A204.1 (cell line): ENCODE data around the gene MAT1A.
A peak's percentile ranks its signal among the peaks of the same experiment; 100 is the strongest.
"Not testable (repeated sequence)": the region's sequence is repeated elsewhere in the genome, so short reads cannot be mapped to it uniquely, and the experiment has no call there.

Experiments
- FAIRE-seq: peaks from 2 replicates; lab custom pipeline; 2012; peaks lifted over from hg19 to GRCh38; lab: Jason Lieb, UNC

The MAT1A gene

GRCh38 chr10:80264081-80265056 is 25.1 kb downstream of the MAT1A start:
- no peak for FAIRE-seq

GRCh38 chr10:80261316-80262030 is 28.0 kb downstream of the MAT1A start:
- FAIRE-seq, result no peak

DNA sequence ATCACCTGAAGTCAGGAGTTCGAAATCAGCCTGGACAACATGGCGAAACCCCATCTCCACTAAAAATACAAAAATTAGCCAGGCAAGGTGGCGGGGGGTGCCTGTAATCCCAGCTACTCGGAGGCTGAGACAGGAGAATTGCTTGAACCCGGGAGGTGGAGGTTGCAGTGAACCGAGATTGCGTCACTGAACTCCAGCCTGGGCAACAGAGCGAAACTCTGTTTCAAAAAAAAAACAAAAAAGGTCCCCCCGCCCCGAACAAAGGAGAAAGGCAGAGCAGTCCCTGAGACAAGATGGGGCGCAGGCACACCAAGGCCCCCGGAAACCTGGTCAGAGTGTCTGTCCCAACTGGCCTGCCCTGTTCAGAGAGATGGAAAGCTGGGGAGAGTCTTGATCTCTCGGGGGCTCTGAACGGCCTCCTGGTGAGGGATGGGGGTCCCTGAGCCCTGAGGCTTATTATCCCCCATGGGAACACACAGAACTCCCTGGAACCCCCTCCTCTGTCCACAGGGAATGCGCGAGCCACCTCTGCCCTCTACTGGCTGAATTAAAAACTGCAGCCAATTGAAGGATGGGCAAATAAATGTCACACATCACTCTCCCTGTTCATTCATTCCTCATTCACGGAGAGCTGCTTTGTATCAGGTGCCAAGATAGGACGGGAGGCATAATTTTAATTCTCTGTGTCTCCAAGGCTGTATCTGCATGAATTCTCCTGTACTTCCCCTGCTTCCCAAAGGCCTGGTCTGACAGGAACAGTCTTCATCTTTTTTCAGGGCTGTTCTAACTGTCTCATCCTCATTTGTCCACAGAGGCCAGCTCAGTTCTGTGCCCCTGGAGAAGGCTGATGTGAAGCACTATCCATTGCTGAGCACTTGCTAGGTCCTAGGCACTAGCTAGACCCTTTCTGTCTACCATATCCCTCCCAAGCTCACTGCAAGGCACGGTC is 28.9 kb downstream of the MAT1A start:
- no peak for FAIRE-seq

DNA sequence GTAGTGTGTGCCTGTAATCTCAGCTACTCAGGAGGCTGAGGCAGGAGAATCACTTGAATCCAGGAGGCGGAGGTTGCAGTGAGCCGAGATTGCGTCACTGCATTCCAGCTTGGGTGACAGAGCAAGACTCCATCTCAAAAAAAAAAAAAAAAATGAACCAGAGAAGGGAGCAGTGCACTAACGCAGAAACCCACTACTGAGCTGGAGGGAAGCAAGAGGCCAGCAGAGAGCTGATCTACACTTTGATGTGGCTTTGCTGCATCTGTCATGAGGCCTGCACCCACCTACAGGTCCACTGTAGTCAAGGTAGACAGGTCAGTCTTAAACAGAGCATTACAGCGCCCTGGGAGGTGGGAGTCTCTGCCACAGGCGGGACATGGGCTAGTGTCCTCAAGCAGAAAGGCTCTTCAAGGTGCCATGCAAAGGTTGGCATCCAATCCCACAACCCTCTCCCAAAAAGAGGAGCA is 30.0 kb downstream of the MAT1A start:
- FAIRE-seq, result no peak

DNA sequence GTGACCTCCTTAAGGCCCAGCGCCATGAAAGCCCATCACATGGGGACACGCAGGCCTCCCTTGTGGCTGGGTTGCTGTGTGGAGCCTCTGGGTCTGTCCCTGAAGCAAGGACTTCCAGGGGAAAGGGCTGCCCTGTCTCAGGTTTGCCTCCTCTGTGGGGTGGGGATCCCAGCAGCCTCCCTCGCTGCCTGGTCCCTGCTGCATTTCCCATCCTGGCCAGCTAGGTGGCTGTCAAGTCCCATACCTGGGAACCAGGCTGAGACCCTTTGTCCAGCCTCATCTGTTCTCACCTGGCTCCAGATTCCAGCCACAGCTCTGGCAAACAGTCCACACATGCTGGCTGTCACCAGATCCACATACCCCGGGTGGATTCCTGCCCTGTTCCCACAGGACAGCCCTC is 32.7 kb downstream of the MAT1A start:
- FAIRE-seq, result not testable (repeated sequence)

GRCh38 chr10:80254726-80255125 is 34.7 kb downstream of the MAT1A start:
- FAIRE-seq, result not testable (repeated sequence)

- FAIRE-seq, result not testable (repeated sequence)
Measured at GRCh38 chr10:80253963-80254271, 35.5 kb downstream of the MAT1A start.

- no peak for FAIRE-seq
Measured at GRCh38 chr10:80253266-80253962, 36.0 kb downstream of the MAT1A start.

DNA sequence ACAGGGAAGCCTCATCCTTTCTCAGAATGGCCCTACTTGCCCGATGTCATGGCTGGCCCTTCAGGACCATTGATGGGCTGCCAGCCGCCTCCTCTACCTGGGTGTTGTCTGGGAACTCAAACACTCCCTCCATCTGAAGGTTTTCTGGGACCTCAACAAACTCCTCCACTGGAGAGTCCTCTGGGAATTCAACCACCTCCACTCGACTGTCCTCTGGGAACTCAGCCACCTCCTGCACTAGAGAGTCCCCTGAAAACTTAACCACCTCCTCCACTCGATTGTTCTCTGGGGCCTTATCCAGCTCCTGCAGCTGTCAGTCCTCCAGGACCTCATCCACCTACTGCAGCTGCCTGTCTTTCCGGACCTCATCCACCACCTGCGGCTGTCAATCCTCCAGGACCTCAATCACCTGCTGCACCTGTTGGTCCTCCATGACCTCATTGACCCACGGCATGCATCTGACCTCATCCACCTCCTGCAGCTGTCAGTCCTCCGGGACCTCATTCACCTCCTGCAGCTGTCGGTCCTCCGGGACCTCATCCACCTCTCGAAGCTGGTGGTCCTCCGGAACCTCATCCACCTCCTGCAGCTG is 37.1 kb downstream of the MAT1A start:
- no peak for FAIRE-seq

DNA sequence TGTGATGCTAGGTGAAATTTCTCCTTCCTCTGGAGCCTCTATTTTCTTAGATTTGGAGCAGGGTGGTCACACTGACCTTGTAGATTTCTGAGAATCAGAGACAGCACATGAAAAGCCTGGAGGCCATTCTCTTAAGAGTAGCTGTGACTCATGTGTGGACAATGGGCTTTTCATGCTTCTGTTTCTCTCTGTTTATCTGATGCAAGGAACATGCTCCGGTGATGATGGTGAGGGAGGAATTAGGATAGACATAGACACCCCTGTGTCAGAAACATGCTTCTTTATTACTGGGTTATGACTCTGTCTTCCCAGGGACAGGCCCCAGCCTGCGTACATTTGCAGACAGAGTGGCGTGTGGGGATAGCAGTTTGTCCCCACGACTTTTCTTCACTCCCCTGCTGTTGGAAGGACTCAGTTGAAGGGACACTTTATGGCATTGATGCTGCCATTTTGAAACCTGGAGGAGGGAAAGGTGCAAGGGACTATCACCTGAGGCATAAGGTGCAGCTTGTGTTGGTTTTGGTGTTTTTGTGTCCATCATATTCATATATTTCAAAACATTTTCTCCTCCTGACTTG is 37.7 kb downstream of the MAT1A start:
- not testable (repeated sequence) for FAIRE-seq

DNA sequence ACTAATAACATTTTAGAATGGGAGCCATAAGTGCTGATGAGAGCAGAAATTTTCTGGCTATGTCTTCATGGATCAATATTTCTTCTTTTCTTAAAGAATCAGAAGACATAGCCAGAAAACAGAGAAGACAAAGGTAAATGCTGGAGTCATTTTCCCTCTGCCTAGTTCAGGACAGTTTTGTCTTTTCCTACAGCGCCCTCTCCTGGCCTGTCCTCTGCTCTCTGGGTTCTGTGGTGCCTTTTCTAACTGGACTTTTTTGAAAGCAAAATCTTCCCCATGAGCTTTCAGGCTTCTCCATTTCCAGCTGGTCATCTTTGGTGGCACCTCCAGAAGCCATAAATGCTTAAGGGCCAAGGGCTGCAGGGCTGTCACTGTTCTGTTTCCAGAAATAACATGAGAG is 39.1 kb downstream of the MAT1A start:
- FAIRE-seq, result peak; percentile 66

GRCh38 chr10:80249906-80250305 is 39.6 kb downstream of the MAT1A start:
- FAIRE-seq, result not testable (repeated sequence)

DNA sequence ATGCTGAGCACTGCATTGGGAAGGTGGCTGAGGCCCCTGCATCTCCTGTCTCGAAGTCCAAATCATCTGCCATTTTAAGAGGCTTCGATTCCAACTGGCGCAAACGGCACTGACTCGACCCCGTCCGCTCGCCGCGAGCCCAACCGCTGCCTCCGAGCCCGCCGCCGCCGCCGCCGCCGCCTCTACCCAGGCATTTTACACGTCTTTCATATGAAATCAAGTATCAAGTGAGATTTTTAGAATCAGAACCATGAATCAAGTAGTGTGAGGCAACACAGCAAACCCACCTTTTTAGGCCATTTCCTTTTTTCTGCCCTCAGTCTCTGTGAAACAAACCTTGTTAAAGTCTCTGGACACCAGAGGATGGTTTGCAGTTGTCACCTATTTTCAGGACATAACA is 41.8 kb downstream of the MAT1A start:
- FAIRE-seq, result not testable (repeated sequence)

- FAIRE-seq, result not testable (repeated sequence)
Measured at GRCh38 chr10:80244371-80244770, 45.1 kb downstream of the MAT1A start.

GRCh38 chr10:80242341-80242740 is 47.1 kb downstream of the MAT1A start:
- FAIRE-seq, result not testable (repeated sequence)

DNA sequence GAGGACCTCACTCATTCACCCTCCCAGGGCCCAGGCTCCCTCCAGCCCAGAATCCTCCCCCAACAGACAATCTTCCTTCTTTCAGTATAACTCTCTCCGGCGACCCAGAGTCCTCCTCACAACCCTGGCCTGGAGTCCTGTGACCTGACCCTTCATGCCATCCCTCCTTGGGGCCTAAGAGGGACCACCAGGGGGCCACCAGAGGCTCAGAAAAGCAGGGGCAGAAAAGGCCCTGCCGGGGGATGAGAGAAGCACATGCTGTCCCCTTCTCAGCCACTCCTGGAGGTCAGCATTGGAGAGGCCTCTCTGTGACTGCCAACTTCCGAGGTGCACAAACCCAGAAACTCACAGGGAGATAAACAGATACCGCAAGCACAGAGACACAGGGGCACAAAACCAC is 53.0 kb downstream of the MAT1A start:
- not testable (repeated sequence) for FAIRE-seq

DNA sequence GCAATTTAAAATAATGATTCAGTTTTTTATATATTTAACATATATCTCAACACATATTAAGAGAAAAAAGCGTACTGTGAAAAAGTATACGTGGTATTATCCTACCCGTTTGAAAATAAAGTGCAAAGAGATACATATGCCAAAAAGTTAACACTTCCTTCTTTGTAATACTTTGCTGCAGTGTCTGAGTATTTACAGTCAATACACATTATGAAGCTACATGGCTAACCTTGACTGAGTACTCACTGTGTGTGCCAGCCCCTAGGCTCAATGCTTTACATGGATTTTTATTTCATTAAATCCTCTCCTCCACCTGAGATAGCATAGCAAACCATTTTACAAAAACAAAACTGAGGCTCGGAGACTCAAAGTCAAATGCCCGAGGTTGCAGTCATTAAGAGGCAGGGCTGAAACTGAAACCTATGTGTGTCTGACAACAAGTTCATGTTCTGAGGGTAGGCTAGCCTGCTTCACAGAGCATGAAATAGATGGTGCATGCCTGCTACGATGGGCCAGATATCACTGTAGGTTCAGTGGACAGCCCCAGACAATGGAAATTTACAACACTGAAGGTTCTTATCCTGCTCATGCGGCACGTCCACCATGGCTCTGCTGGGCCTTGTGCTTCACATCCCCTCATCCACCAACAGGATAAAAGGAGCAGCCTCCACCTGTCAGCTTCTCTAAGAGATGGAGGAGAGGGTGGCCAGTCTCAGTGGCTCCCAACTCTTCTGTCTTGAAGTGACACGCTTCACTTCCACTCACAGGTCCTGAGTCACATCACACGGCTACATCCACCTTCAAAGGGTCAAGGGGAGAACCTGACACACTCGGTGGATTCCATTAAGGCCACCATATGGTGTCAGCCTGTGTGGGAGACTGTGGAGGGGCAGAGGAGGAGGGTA is 54.9 kb downstream of the MAT1A start:
- not testable (repeated sequence) for FAIRE-seq

DNA sequence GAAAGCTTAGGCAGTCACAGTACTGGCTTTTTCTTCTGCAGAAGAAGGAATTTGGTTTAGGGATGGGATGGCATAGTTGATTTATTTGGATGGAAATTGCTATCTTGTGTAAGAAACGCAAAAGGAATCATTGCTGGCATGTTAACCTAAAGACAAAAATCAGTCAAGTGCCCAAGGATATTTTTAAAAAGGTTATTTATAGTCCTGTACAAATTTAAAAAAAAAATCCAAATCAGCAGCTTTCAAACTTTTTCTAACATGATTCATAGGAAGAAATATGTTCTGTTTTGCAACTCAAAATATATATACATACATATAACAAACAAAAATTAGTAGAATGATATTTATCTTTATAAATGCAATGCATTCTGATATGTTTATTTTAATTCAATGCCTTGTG is 55.6 kb downstream of the MAT1A start:
- not testable (repeated sequence) for FAIRE-seq

DNA sequence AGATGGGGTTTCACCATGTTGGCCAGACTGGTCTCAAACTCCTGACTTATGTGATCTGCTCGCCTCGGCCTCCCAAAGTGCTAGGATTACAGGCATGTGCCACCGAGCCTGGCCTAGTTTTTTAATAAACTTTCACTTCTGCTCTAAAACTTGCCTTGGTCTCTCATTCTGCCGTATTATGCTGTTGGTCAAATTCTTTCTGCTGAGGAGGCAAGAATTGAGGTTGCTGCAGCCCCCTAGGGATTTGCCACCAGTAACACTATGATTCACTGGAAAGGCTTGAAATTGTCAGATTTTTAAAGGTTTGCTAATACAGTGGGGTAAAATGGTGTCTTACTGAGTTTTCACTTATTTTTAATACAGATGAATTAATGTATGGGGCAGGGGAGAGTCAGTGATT is 62.7 kb downstream of the MAT1A start:
- not testable (repeated sequence) for FAIRE-seq

DNA sequence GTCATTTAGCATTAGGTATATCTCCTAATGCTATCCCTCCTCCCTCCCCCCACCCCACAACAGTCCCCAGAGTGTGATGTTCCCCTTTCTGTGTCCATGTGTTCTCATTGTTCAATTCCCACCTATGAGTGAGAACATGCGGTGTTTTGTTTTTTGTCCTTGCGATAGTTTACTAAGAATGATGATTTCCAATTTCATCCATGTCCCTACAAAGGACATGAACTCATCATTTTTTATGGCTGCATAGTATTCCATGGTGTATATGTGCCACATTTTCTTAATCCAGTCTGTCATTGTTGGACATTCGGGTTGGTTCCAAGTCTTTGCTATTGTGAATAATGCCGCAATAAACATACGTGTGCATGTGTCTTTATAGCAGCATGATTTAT is 66.4 kb downstream of the MAT1A start:
- FAIRE-seq, result not testable (repeated sequence)
